A673 (cell line): ENCODE results near the gene BHMT2.

Experiments used
- EZH2 ChIP-seq: fragments of 200-600 bp; sonication (generic); IDR thresholded peaks from 2 replicates; pipeline ENCODE4 v1.6.1; 2017; ENCODE audit warnings: borderline replicate concordance, low read depth, mild to moderate bottlenecking, mixed read lengths, antibody characterized with exemption, low read length; ENCODE audit not compliant: poor library complexity, severe bottlenecking
- TF ChIP-seq, protein P1 (sequence below): fragments of 300-800, 200-600 bp; sonication (generic); conservative IDR thresholded peaks from 2 replicates; pipeline ENCODE4 v1.5.1; 2017; ENCODE audit warnings: low read depth, mild to moderate bottlenecking, antibody characterized with exemption, low read length, moderate library complexity, mixed read lengths

DNA sequence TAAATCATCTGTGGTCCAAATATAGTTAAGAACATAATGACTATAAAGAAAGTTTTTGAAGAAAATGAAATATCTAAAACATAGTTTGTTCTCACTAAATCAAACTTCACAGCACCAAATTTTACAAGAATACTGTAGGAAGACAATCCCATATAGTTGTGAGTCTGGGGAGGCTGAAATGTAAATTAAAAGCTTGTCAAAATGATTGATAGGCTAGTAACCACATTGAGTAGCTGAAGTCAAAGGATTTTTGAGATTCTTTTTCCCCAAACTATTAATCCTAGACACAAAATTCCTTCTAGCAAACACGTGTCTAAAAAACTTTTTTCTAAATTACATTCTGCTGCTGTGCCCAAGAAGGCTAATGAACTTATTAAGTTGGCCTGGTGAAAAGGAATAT is 55.0 kb downstream of the BHMT2 start:
- TF ChIP-seq, protein P1, sequence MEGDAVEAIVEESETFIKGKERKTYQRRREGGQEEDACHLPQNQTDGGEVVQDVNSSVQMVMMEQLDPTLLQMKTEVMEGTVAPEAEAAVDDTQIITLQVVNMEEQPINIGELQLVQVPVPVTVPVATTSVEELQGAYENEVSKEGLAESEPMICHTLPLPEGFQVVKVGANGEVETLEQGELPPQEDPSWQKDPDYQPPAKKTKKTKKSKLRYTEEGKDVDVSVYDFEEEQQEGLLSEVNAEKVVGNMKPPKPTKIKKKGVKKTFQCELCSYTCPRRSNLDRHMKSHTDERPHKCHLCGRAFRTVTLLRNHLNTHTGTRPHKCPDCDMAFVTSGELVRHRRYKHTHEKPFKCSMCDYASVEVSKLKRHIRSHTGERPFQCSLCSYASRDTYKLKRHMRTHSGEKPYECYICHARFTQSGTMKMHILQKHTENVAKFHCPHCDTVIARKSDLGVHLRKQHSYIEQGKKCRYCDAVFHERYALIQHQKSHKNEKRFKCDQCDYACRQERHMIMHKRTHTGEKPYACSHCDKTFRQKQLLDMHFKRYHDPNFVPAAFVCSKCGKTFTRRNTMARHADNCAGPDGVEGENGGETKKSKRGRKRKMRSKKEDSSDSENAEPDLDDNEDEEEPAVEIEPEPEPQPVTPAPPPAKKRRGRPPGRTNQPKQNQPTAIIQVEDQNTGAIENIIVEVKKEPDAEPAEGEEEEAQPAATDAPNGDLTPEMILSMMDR: no peak
- no peak for TF ChIP-seq EZH2
